NCI-H446 (cell line): ENCODE measurements around the gene COL27A1.

Experiments used
- DNase-seq, 2 experiments: peaks; one replicate each; lab custom pipeline; 2025; lab: John Stamatoyannopoulos, UW

Gene COL27A1

DNA sequence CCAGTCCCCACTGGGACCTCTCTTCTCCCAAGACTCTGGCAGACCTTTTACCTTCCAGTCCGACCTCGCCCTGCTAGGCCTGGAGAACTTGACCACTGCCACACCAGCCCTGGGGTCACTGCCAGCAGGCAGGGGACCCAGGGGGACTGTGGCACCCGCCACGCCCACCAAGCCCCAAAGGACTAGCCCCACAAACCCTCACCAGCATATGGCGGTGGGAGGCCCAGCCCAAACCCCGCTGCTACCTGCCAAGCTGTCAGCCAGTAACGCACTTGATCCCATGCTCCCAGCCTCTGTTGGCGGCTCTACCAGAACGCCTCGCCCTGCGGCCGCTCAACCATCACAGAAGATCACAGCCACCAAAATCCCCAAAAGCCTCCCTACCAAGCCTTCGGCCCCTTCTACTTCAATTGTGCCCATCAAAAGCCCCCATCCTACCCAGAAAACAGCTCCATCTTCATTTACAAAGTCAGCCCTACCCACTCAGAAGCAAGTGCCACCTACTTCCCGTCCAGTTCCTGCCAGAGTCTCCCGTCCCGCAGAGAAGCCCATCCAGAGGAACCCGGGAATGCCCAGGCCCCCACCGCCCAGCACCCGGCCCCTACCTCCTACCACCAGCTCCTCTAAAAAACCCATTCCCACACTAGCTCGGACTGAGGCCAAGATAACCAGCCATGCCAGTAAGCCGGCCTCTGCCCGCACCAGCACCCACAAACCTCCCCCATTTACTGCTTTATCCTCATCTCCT is 13.1 kb downstream of the COL27A1 start:
- DNase-seq: no peak

DNA sequence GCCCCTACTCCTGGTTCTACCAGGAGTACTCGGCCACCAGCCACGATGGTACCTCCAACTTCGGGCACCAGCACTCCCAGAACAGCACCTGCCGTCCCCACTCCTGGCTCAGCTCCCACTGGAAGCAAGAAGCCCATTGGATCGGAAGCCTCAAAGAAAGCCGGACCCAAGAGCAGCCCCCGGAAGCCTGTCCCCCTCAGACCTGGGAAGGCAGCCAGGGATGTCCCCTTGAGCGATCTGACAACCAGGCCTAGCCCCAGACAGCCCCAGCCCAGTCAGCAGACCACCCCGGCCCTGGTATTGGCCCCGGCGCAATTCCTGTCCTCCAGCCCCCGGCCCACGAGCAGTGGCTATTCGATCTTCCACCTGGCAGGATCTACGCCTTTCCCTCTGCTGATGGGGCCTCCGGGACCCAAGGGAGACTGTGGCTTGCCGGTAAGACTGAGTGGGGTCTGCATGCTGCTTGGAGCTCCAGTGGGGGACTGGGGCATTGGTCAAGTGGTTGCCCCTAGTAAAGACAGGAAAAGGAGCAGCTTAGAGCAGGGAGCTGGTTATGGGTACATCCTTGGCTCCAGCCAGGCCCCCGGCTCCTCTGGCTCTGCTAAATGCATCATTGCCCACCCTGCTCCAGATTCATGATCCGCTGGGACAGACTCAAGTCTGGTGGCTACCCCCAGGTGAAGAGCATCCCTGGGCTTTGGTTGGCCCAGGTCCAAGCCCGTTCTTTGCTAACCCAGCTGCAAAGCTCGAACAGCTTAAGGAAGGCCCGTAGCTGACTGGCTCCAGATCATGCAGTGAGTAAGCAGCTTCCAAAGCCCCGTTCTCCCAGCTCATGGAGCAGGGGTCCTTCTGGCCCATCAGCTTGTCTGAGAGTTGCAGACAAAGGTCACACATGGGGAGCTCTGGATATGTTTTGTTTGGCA is 14.0 kb downstream of the COL27A1 start:
- DNase-seq: no peak

- no peak for DNase-seq
Measured at GRCh38 chr9:114169952-114170770, 14.8 kb downstream of the COL27A1 start.

DNA sequence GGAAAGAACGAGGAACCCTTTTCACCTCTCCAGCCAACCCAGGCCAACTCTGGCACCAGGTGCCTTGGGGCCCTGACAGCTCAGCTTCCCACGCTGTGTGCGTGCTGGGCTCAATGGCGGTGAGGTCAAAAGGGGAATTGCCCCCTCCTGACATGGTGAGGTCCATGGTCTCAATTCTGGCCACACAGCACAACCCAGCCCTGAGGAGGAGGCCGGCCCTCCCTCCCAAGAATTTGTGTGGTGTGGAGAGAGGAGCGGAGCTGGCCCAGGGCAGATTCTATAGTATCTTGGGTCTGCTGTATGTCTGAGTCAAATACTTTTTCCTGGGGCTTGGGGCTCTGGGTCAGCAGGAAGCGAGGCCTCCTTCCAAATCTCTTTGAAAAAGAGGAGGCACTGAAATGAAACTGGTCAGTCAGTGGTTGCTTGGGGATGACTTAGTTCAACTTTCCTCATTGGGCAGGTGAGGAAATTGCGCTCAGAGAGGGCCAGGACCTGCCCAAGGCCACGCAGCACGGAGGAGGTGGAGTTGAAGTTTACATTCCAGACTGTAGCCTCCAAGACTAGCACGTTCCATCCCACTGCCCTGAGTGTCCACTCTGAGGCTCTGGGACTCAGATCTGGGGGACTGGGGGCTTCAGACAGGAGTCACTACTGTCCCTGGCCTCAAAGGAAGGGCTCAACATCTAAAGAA is 15.6 kb downstream of the COL27A1 start:
- no peak for DNase-seq

DNA sequence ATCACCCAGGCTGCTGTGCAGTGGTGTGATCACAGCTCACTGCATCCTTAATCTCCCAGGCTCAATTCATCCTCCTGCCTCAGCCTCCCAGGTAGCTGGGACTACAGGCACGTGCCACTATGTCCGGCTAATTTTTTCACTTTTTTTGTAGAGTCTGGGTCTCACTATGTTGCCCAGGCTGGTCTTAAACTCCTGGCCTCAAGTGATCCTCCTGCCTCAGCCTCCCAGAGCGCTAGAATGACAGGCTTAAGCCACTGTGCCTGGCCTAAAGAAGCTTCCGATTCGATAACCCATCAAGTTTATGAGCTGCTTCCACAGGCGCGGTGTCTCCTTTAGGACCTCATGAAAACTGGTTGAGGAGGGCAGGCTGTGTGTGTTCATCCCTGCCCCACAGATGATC is 16.2 kb downstream of the COL27A1 start:
- no peak for DNase-seq

DNA sequence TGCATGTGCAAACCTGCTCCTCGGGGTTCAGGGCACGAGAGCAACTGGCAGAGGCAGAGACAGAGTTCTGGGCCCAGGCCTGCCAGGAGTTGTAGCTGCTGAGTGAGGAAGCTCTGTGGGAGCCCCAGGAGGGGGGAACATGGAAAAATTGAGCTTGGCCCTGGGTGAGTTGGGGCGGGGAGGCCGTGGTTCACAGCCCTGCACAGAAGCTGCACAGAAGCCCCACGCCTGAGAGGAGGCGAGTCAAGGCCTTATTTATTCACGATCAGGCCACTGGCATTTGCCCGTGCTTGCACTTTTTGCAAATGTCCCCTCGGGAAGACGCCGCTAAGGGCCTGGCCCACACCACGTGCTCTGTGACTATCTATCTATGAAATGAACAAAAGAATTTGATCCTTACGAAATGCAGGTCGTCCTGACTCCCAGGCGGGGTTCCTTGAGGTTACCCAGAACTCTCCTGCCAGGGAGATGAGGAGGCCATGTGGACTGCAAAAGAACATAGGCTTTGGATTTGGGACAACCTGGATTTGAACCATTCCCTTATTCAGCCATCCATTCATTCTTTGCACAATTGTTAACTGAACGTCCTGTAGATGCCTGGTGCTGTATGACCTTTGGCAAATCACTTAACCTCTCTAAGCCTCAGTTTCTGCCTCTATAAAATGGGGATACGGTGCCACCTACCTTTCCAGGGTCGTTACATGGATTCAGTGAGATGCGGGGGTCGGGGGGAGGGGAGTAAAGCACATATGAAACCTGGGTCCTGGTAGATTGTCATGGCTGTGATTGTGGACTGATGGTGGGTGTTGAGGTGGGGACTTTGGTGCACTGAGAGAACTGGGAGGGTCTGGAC is 17.9 kb downstream of the COL27A1 start:
- no peak for DNase-seq

DNA sequence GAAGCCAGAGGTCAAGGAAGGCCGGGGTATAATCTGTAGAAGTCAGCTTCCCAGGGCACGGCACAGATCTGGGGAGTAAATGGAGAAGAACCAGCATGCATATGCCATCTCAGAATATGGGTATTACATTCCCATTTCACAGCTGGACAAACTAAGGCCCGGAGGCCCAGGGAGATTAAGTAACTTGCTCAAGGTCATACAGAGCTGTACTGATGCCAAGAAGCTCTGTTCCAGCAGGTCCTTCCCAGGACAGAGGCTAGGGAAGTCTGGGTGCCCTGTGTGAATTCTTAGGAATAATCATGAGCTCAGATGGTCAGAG is 19.2 kb downstream of the COL27A1 start:
- no peak for DNase-seq

- DNase-seq: no peak
Measured at GRCh38 chr9:114174876-114175771, 19.8 kb downstream of the COL27A1 start.

GRCh38 chr9:114176624-114177291 is 21.4 kb downstream of the COL27A1 start:
- DNase-seq: no peak

DNA sequence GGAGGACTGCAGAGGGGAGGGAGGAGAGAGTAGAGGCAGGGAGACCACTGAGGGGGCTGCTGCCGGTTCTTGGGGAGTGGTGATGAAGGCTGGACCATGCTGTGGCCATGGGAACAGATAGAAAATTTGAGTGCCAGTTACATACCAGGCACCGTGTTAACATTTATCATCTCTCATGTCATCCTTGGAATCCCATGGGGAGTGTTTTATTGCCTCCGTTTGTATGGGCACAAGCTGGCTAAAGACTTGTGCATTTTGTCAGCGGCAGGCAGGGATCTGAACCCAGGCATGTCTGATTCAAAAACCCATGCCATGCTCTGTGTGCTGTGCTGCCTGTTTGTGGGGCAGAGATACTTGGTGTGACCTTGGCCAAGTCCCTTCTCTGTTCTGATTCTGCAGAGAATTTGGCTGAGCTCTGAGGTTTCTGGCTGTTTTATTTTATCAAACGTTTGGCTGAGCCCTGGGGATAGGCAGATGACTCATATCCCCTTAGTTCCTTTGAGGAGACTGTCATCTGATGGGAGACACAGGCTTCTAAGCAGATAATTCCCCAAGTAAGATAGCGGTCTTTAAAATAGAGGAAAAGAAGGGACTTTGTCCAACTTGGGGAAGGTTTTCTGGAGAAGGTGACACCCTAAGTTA is 22.2 kb downstream of the COL27A1 start:
- no peak for DNase-seq

DNA sequence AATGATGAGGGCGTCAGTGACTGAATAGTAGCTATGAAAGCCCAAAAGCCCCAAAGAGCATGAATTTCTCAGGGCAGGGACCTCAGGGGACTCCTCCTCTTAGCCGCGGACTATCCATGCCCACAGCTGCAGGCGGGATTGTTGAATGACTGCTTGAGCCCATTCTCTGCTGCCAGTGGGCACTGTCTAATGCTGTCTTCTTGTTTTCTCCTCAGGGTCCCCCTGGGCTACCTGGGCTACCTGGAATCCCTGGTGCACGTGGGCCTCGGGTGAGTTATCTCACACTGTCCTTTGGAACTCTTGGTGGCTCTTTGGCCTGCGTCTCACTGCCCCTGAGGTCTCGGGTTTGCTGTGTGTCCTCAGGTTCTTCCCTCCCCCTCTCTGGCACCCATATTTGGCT is 22.7 kb downstream of the COL27A1 start:
- no peak for DNase-seq

DNA sequence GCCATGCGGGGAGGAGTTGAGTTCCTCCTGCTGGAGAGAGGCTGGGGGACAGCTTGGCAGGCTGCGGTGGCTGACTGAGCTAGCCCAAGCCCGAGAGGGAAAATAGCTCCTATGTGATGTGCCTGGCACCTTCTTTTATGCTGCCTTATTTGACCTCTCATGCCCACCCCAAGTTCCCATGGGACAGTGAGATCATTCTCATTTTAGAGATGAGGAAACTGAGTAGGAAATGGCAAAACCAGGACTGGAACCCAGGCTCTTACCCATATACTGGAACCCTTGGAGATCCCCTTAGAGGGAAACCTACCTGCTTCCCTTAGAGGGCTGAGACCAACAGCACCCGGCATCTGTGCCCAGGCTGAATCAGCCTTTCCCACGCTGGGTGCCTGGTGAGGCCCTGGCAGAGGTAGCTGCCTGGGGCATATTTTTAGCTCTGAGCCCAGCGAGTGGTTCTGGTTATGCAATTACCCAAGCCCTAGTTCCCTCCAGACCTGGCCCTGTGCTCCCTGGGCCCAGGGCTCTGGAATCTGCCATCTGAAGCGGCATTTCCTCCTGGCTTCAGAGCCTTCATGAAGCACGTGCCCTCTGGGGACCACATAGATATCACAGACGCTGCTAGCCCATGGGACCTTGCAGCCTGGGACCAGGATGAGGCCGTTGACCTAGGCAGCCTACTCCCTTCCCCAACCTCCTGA is 23.6 kb downstream of the COL27A1 start:
- DNase-seq: no peak

- DNase-seq: no peak
Measured at GRCh38 chr9:114179516-114179915, 24.2 kb downstream of the COL27A1 start.

DNA sequence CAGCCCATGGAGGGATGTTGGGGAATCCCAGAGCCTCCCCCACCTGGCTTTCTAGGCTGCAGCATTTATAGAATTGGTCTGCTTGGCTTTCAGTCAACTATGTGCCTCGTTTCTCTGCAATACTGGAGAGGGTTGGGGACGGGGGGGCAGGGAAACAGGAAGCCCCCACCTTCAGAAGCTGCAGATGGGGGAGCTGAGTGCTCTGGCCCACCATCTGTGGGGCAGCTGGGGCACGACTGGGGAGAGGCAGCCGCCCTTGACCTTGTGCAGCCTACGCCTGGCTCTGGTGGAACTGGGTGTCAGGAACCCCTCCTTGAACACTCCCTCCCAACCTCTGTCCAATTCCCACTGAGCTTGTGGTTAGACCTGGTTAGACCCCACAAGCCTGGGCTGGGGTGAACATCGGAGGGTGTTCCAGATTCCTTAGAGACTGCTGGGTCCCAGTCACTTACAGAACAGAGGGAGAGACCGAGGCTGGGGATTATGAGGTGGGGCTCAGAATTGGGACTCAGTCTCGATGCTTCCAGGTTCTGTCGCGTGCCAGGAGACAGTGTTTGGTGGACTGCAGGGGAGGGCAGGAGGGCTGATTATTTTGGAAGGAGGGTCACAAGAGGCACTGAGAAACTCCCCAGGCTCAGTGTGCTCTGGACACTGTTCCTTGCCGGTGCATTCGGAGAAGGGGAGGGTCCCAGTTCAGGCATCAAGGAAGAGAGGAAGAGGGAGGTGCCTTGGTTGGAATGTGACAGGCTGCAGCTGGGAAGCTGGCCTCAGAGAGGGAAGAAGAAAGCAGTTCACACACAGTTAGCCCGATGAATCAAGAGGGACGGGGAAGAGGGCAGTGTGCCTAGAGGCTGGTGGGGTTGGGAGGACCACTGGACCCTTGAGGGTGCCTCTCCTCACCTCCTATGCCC is 25.6 kb downstream of the COL27A1 start:
- DNase-seq: no peak

DNA sequence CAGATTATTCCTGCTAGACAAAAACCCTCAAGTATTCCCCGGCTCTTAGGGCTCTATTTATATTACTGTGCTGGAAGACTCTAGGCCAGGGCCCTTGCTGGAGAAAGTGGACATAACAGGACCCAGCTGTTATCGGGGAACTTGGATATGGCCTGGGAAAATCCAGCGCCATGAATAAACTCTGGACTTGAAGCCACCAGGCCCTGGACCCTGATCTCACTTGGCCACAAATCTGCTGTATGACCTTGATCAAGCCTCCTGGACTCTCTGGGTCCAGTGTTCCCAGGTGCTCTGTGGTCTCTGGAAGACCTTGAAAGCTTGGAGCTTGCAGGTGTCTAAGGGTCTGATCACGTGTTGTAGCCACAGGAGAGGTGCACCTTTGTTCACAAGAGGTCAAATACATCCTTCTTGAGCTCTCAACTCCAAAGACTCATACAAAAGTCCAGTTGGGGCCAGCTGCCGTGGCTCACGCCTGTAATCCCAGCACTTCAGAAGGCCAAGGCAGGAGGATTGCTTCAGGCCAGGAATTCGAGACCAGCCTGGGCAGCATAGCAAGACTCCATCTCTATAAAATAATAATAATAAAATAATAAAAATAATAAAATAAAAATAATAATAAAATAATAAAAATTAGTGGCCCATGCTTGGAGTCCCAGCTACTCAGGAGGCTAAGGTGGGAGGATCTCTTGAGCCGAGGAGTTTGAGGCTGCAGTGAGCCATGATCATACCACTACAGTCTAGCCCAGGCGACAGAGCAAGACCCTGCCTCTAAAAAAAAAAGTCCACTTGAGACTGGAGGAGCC is 26.5 kb downstream of the COL27A1 start:
- DNase-seq: no peak

DNA sequence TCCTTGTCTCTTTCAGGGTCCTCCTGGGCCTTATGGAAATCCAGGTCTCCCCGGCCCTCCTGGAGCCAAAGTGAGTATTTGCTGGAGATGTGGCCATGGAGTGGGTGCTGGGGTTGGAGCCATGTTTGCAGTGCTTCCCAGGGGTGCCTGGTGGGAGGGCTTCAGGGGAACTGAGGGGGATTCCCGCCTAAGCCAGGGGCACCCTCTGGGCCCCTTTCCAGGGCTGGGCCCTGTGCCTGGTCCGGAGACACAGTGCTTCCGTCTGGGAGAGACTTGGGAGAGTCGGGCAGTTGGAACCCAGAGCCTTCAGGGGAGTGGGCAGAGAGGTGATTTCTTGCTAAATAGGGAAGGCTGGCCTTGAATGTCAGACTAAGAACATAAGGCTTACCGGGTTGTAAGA is 27.7 kb downstream of the COL27A1 start:
- no peak for DNase-seq
